NB4 (cell line): ENCODE measurements around the gene SMPDL3A.

Source experiments
- POLR2A ChIP-seq: IDR thresholded peaks from 2 replicates; pipeline ENCODE4 v1.6.1; 2011; ENCODE audit warnings: mild to moderate bottlenecking; ENCODE audit not compliant: insufficient read length; ENCODE audit errors: extremely low read depth
- TF ChIP-seq, protein P1 (sequence below): IDR thresholded peaks from one replicate; pipeline ENCODE4 v1.5.1; 2012; ENCODE audit warnings: low read depth, low read length
- TF ChIP-seq, protein P2 (sequence below): IDR thresholded peaks from 2 replicates; pipeline ENCODE4 v1.6.1; 2011; ENCODE audit warnings: low read depth, low read length

DNA sequence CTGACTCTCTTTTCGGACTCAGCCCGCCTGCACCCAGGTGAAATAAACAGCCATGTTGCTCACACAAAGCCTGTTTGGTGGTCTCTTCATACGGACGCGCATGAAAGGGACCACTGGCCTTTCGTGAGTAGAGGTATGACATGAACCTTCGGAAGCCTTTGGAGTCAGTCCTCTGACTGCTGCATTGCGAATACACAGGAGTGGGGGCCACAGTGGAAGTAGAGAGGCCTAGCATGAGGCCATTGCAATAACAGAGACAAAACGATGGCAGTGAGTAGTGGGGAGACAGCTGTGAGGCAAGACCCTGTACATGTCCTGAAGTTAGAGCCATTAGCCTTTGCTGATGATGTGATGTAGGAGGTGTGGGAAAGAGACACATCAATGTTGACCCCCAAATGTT, 56.4 kb downstream of the SMPDL3A start:
- TF ChIP-seq, protein P1, sequence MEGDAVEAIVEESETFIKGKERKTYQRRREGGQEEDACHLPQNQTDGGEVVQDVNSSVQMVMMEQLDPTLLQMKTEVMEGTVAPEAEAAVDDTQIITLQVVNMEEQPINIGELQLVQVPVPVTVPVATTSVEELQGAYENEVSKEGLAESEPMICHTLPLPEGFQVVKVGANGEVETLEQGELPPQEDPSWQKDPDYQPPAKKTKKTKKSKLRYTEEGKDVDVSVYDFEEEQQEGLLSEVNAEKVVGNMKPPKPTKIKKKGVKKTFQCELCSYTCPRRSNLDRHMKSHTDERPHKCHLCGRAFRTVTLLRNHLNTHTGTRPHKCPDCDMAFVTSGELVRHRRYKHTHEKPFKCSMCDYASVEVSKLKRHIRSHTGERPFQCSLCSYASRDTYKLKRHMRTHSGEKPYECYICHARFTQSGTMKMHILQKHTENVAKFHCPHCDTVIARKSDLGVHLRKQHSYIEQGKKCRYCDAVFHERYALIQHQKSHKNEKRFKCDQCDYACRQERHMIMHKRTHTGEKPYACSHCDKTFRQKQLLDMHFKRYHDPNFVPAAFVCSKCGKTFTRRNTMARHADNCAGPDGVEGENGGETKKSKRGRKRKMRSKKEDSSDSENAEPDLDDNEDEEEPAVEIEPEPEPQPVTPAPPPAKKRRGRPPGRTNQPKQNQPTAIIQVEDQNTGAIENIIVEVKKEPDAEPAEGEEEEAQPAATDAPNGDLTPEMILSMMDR, result no peak
- TF ChIP-seq, protein P2, sequence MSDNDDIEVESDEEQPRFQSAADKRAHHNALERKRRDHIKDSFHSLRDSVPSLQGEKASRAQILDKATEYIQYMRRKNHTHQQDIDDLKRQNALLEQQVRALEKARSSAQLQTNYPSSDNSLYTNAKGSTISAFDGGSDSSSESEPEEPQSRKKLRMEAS, result no peak
- TF ChIP-seq POLR2A, result no peak
